Neuronal stem cell (in vitro differentiated cells): Measurements from ENCODE around the gene LSAMP.

ENCODE experiments used
- DNase-seq: peaks from one replicate; pipeline ENCODE4 v3.0.0-alpha.2; 2013; ENCODE audit warnings: low spot score
- H2AFZ ChIP-seq: one replicate; pipeline ENCODE4 v1.6.1; 2013; ENCODE audit warnings: mild to moderate bottlenecking, low read length, inconsistent platforms
- H2AK5ac ChIP-seq: 2 replicates; pipeline ENCODE4 v1.6.1; 2013; ENCODE audit warnings: low read depth, mild to moderate bottlenecking, inconsistent platforms, low read length, moderate library complexity, mixed read lengths
- H2BK120ac ChIP-seq: 2 replicates; pipeline ENCODE4 v1.6.1; 2013; ENCODE audit warnings: low read depth, mild to moderate bottlenecking, inconsistent platforms, low read length, moderate library complexity, mixed read lengths
- H2BK12ac ChIP-seq: one replicate; pipeline ENCODE4 v1.6.1; 2013; ENCODE audit warnings: low read length, inconsistent platforms
- H2BK15ac ChIP-seq: 2 replicates; pipeline ENCODE4 v1.6.1; 2013; ENCODE audit warnings: mild to moderate bottlenecking, low read length, inconsistent platforms, mixed read lengths
- H2BK5ac ChIP-seq: one replicate; pipeline ENCODE4 v1.6.1; 2013; ENCODE audit warnings: inconsistent platforms, mild to moderate bottlenecking, low read length, moderate library complexity
- H3K14ac ChIP-seq: one replicate; pipeline ENCODE4 v1.6.1; 2013; ENCODE audit warnings: low read length, inconsistent platforms
- H3K18ac ChIP-seq: 2 replicates; pipeline ENCODE4 v1.6.1; 2013; ENCODE audit warnings: low read length, inconsistent platforms
- H3K23ac ChIP-seq: 2 replicates; pipeline ENCODE4 v1.6.1; 2013; ENCODE audit warnings: low read depth, mild to moderate bottlenecking, mixed read lengths, low read length, inconsistent platforms; ENCODE audit not compliant: poor library complexity
- H3K27ac ChIP-seq: replicated peaks from 3 replicates; pipeline ENCODE4 v1.5.1; 2013; ENCODE audit warnings: low read length, inconsistent platforms
- H3K27me3 ChIP-seq, 3 experiments: 2 replicates each; pipeline ENCODE4 v1.6.1; 2013; ENCODE audit warnings: low read length in 3 of 3, mild to moderate bottlenecking in 2 of 3, inconsistent platforms in 1 of 3, low read depth in 1 of 3, mixed read lengths in 1 of 3, moderate library complexity in 1 of 3; ENCODE audit not compliant: control insufficient read depth in 3 of 3, insufficient read depth in 3 of 3
- H3K36me3 ChIP-seq, 2 donors: replicated peaks in 1 of 2; 2 replicates each; pipeline ENCODE4 v1.6.1; 2013; ENCODE audit warnings: low read length in 2 of 2; ENCODE audit not compliant: control insufficient read depth in 2 of 2, insufficient read depth in 2 of 2
- H3K4ac ChIP-seq: 2 replicates; pipeline ENCODE4 v1.6.1; 2013; ENCODE audit warnings: inconsistent platforms, mild to moderate bottlenecking, low read length, moderate library complexity
- H3K4me1 ChIP-seq, 2 donors: 1 replicate in 1 of 2; 2 replicates in 1 of 2; pipeline ENCODE4 v1.6.1; 2013; ENCODE audit warnings: low read length in 2 of 2, low read depth in 1 of 2; ENCODE audit not compliant: control insufficient read depth in 2 of 2, insufficient read depth in 1 of 2
- H3K4me2 ChIP-seq: one replicate; pipeline ENCODE4 v1.6.1; 2013; ENCODE audit warnings: mild to moderate bottlenecking, low read length, inconsistent platforms; ENCODE audit not compliant: insufficient read depth, poor library complexity, severe bottlenecking
- H3K4me3 ChIP-seq, 2 donors: 2 replicates each; pipeline ENCODE4 v1.5.1; 2013; ENCODE audit warnings: low read length in 2 of 2, mild to moderate bottlenecking in 2 of 2, inconsistent platforms in 1 of 2, moderate library complexity in 1 of 2
- H3K79me1 ChIP-seq: one replicate; pipeline ENCODE4 v1.6.1; 2013; ENCODE audit warnings: low read depth, mild to moderate bottlenecking, inconsistent platforms, low read length, moderate library complexity
- H3K9ac ChIP-seq: one replicate; pipeline ENCODE4 v1.6.1; 2013; ENCODE audit warnings: mild to moderate bottlenecking, low read depth, low read length, inconsistent platforms; ENCODE audit not compliant: poor library complexity
- H3K9me3 ChIP-seq, 2 donors: replicated peaks in 1 of 2; 2 replicates each; pipeline versions ENCODE3 to v1.6.1; 2013; ENCODE audit warnings: low read length in 2 of 2, mild to moderate bottlenecking in 2 of 2, inconsistent platforms in 1 of 2, low read depth in 1 of 2, mixed read lengths in 1 of 2, moderate library complexity in 1 of 2; ENCODE audit not compliant: control insufficient read depth in 2 of 2, insufficient read depth in 1 of 2
- H4K8ac ChIP-seq: one replicate; pipeline ENCODE4 v1.6.1; 2013; ENCODE audit warnings: low read depth, mild to moderate bottlenecking, inconsistent platforms, low read length, moderate library complexity
- H4K91ac ChIP-seq: one replicate; pipeline ENCODE4 v1.6.1; 2013; ENCODE audit warnings: low read length, low read depth, mild to moderate bottlenecking, inconsistent platforms; ENCODE audit not compliant: poor library complexity
- WGBS, 2 donors: extraction: QIAGEN DNeasy Blood & Tissue Kit; methylation state at CpG; one replicate each; pipeline ENCODE4 v1.1.7; 2013; ENCODE audit warnings: missing lambda C conversion rate in 2 of 2, mixed read lengths in 1 of 2; ENCODE audit not compliant: insufficient read length in 2 of 2, insufficient replicate concordance in 1 of 2; ENCODE audit errors: extremely low coverage in 2 of 2; 5-methylcytosine and 5-hydroxymethylcytosine counted together

The LSAMP gene

GRCh38 chr3:115772951-115773350, 672.3 kb downstream of the LSAMP start:
- Histone ChIP-seq H3K23ac (no peak overlapping the region), H2BK5ac (no peak overlapping the region), H2BK12ac (no peak overlapping the region), H3K9me3 (no peaks in the 10 kb centered on the region), H3K27ac (no peak overlapping the region), H3K36me3 (no peaks in the 10 kb centered on the region), H2BK15ac (no peak overlapping the region), H3K4me1 (no peaks in the 10 kb centered on the region), H3K27me3 (no peaks in the 10 kb centered on the region), H2BK120ac (no peak overlapping the region), H3K4me2 (no peak overlapping the region), H3K18ac (no peak overlapping the region), H4K91ac (no peak overlapping the region), H3K4me3 (no peak overlapping the region), H3K4ac (no peak overlapping the region), H2AFZ (no peak overlapping the region), H2AK5ac (no peak overlapping the region), H3K14ac (no peak overlapping the region), H3K9ac (no peak overlapping the region), H4K8ac (no peak overlapping the region), H3K79me1 (no peaks in the 10 kb centered on the region)
- DNase-seq = no peak
- no CpG with 5 or more reads among the region's 1 CpG for WGBS, 2 donors

- Histone ChIP-seq H3K14ac (no peak overlapping the region), H2BK12ac (no peak overlapping the region), H3K4ac (no peak overlapping the region), H3K4me2 (no peak overlapping the region), H3K4me3 (no peak overlapping the region), H2BK15ac (no peak overlapping the region), H3K79me1 (no peaks in the 10 kb centered on the region), H2AFZ (no peak overlapping the region), H4K91ac (no peak overlapping the region), H3K18ac (no peak overlapping the region), H3K9ac (no peak overlapping the region), H4K8ac (no peak overlapping the region), H2BK5ac (no peak overlapping the region), H3K36me3 (no peaks in the 10 kb centered on the region), H2AK5ac (no peak overlapping the region), H2BK120ac (no peak overlapping the region), H3K27ac (no peak overlapping the region), H3K4me1 (peaks cover 9 to 10% of the 10 kb centered on the region in 2 donors), H3K9me3 (no peaks in the 10 kb centered on the region), H3K27me3 (no peaks in the 10 kb centered on the region), H3K23ac (no peak overlapping the region)
- no peak for DNase-seq
- WGBS, 2 donors = no CpG with 5 or more reads among the region's 3 CpGs
Measured at GRCh38 chr3:115768661-115769060, 676.6 kb downstream of the LSAMP start.

GRCh38 chr3:115766587-115767482, 678.5 kb downstream of the LSAMP start:
- Histone ChIP-seq H3K27ac (no peak overlapping the region), H3K9me3 (no peaks in the 10 kb centered on the region), H2AK5ac (no peak overlapping the region), H3K4me1 (peaks cover 9 to 10% of the 10 kb centered on the region in 2 donors), H2BK5ac (no peak overlapping the region), H3K79me1 (no peaks in the 10 kb centered on the region), H3K18ac (no peak overlapping the region), H2BK15ac (no peak overlapping the region), H3K27me3 (no peaks in the 10 kb centered on the region), H3K9ac (no peak overlapping the region), H2AFZ (peak overlapping the region; percentile 67), H2BK120ac (no peak overlapping the region), H3K4ac (no peak overlapping the region), H3K4me3 (no peak overlapping the region), H3K23ac (no peak overlapping the region), H2BK12ac (no peak overlapping the region), H3K4me2 (no peak overlapping the region), H3K14ac (no peak overlapping the region), H4K91ac (no peak overlapping the region), H3K36me3 (no peaks in the 10 kb centered on the region), H4K8ac (no peak overlapping the region)
- no CpG with 5 or more reads among the region's 6 CpGs for WGBS, 2 donors
- no peak for DNase-seq

GRCh38 chr3:115761927-115762305, 683.4 kb downstream of the LSAMP start:
- Histone ChIP-seq H4K91ac (no peak overlapping the region), H3K4ac (no peak overlapping the region), H3K18ac (no peak overlapping the region), H3K9me3 (no peaks in the 10 kb centered on the region), H3K36me3 (no peaks in the 10 kb centered on the region), H3K4me2 (no peak overlapping the region), H3K27me3 (no peaks in the 10 kb centered on the region), H3K4me3 (no peak overlapping the region), H3K9ac (no peak overlapping the region), H2BK15ac (no peak overlapping the region), H2BK5ac (no peak overlapping the region), H3K27ac (no peak overlapping the region), H3K4me1 (peaks cover 5 to 9% of the 10 kb centered on the region in 2 donors), H3K79me1 (no peaks in the 10 kb centered on the region), H3K23ac (no peak overlapping the region), H2BK120ac (no peak overlapping the region), H2AK5ac (no peak overlapping the region), H3K14ac (no peak overlapping the region), H2BK12ac (no peak overlapping the region), H4K8ac (no peak overlapping the region), H2AFZ (no peak overlapping the region)
- DNase-seq = no peak
